SJCRH30 (cell line): ENCODE measurements around the gene PTGES3L. TPM values are rescaled to one million over a fixed set of nuclear protein-coding genes. Genes with fewer than 3 reads are reported as not detected.
"Not testable (repeated sequence)": the region's sequence is repeated elsewhere in the genome, so short reads cannot be mapped to it uniquely, and the experiment has no call there.

Experiments used
- DNase-seq, 2 experiments: peaks; one replicate each; pipeline ENCODE4 v3.0.0-alpha.2; 2015 to 2020
- H3K27ac ChIP-seq: fragments of 250-450 bp; sonication (Bioruptor Pico); 2 replicates; pipeline ENCODE4 v1.5.1; 2020; ENCODE audit warnings: mild to moderate bottlenecking, moderate library complexity
- H3K27me3 ChIP-seq: fragments of 250-450 bp; sonication (Bioruptor Pico); 2 replicates; pipeline ENCODE4 v1.5.1; 2020; ENCODE audit warnings: mild to moderate bottlenecking, moderate library complexity
- H3K36me3 ChIP-seq: fragments of 250-450 bp; sonication (Bioruptor Pico); 2 replicates; pipeline ENCODE4 v1.5.1; 2020; ENCODE audit warnings: mild to moderate bottlenecking, moderate library complexity
- H3K4me1 ChIP-seq: fragments of 250-450 bp; sonication (Bioruptor Pico); 2 replicates; pipeline ENCODE4 v1.5.1; 2020; ENCODE audit warnings: mild to moderate bottlenecking, moderate library complexity
- H3K4me3 ChIP-seq: fragments of 250-450 bp; sonication (Bioruptor Pico); 2 replicates; pipeline ENCODE4 v1.5.1; 2020; ENCODE audit warnings: mild to moderate bottlenecking, moderate library complexity
- H3K9me3 ChIP-seq: fragments of 250-450 bp; sonication (Bioruptor Pico); replicated peaks from 2 replicates; pipeline ENCODE4 v1.5.1; 2020; ENCODE audit warnings: mild to moderate bottlenecking, moderate library complexity
- total RNA-seq: library from RNA; depleted of rRNA; stranded (reverse); fragments of >200 nt; shearing (Covaris generic); gene quantifications from 2 replicates; pipeline ENCODE4 v1.2.3, GENCODE V29; 2014; rRNA removed

PTGES3L gene
- total RNA-seq, 1 experiment from 2014 or later: 5.5 TPM

- H3K27me3 ChIP-seq: peaks cover 18% of the 10 kb centered on the region
Observed at GRCh38 chr17:42923472-42923871, 56.4 kb downstream of the PTGES3L start.

GRCh38 chr17:42922294-42922693, 57.6 kb downstream of the PTGES3L start:
- Histone ChIP-seq H3K27me3 (peaks cover 18% of the 10 kb centered on the region), H3K27ac (no peak overlapping the region), H3K9me3 (no peaks in the 10 kb centered on the region), H3K4me1 (no peaks in the 10 kb centered on the region), H3K36me3 (no peaks in the 10 kb centered on the region), H3K4me3 (no peak overlapping the region)
- no peak for DNase-seq

More at GRCh38 chr17:42923472-42923871, 56.4 kb downstream of the PTGES3L start:
- not testable (repeated sequence) for H3K4me3 ChIP-seq, DNase-seq, H3K36me3 ChIP-seq, H3K9me3 ChIP-seq, H3K27ac ChIP-seq, H3K4me1 ChIP-seq

GRCh38 chr17:42920922-42921321, 59.0 kb downstream of the PTGES3L start:
- Histone ChIP-seq H3K9me3 (no peaks in the 10 kb centered on the region), H3K27me3 (peaks cover 18% of the 10 kb centered on the region), H3K27ac (no peak overlapping the region), H3K36me3 (no peaks in the 10 kb centered on the region), H3K4me1 (no peaks in the 10 kb centered on the region), H3K4me3 (no peak overlapping the region)
- no peak for DNase-seq

GRCh38 chr17:42920106-42920900, 59.6 kb downstream of the PTGES3L start:
- Histone ChIP-seq H3K27me3 (peaks cover 18% of the 10 kb centered on the region), H3K9me3 (no peaks in the 10 kb centered on the region), H3K36me3 (no peaks in the 10 kb centered on the region), H3K4me3 (no peak overlapping the region), H3K4me1 (no peaks in the 10 kb centered on the region), H3K27ac (no peak overlapping the region)
- no peak for DNase-seq

GRCh38 chr17:42919522-42920077, 60.3 kb downstream of the PTGES3L start:
- H3K4me1 ChIP-seq, H3K36me3 ChIP-seq, H3K27ac ChIP-seq, H3K9me3 ChIP-seq, H3K4me3 ChIP-seq, DNase-seq: not testable (repeated sequence)
- H3K27me3 ChIP-seq: peaks cover 18% of the 10 kb centered on the region

GRCh38 chr17:42918902-42919521, 60.9 kb downstream of the PTGES3L start:
- no peaks in the 10 kb centered on the region for H3K9me3 ChIP-seq
- H3K27me3 ChIP-seq: peaks cover 18% of the 10 kb centered on the region
- no peaks in the 10 kb centered on the region for H3K36me3 ChIP-seq
- H3K4me3 ChIP-seq: no peak overlapping the region
- no peak for DNase-seq
- H3K4me1 ChIP-seq: no peaks in the 10 kb centered on the region
- H3K27ac ChIP-seq: no peak overlapping the region

Other genes starting within 250 kb of the PTGES3L start
- gene EZH1, start 235.0 kb downstream of the PTGES3L start, total RNA-seq: 17.3 and 27.0 TPM in 2 replicates
- gene RAMP2, start 218.9 kb downstream of the PTGES3L start, total RNA-seq: not detected in 2 replicates
- gene VPS25, start 206.6 kb downstream of the PTGES3L start, total RNA-seq: 71.0 and 79.3 TPM in 2 replicates
- 0.18 and 0.32 TPM in 2 replicates for gene WNK4, start 199.5 kb downstream of the PTGES3L start, total RNA-seq
- gene COA3, start 181.4 kb downstream of the PTGES3L start, total RNA-seq: 105 and 107 TPM in 2 replicates
- gene CNTD1, start 181.2 kb downstream of the PTGES3L start, total RNA-seq: 0.10 TPM in 2 replicates
- 62.1 and 62.9 TPM in 2 replicates for gene BECN1, start 155.8 kb downstream of the PTGES3L start, total RNA-seq
- gene PSME3, start 146.7 kb downstream of the PTGES3L start, total RNA-seq: 142 and 145 TPM in 2 replicates
- 0.86 and 1.1 TPM in 2 replicates for gene AOC2, start 135.5 kb downstream of the PTGES3L start, total RNA-seq
- gene AOC3, start 128.9 kb downstream of the PTGES3L start, total RNA-seq: 0.30 and 0.34 TPM in 2 replicates
- gene G6PC1, start 79.3 kb downstream of the PTGES3L start, total RNA-seq: not detected in 2 replicates
- gene AARSD1, start 15.6 kb downstream of the PTGES3L start, total RNA-seq: 21.9 and 29.4 TPM in 2 replicates
- gene RUNDC1, start 485 bp upstream of the PTGES3L start, total RNA-seq: 10.8 and 11.9 TPM in 2 replicates
- gene RPL27, start 18.3 kb upstream of the PTGES3L start, total RNA-seq: 3,033 and 3,236 TPM in 2 replicates
- 0.33 TPM in 1 of 2 replicates, not detected in the other for gene IFI35, start 26.7 kb upstream of the PTGES3L start, total RNA-seq
- gene VAT1, start 42.3 kb upstream of the PTGES3L start, total RNA-seq: 32.5 and 34.9 TPM in 2 replicates
- gene RND2, start 45.2 kb upstream of the PTGES3L start, total RNA-seq: 0.68 and 0.79 TPM in 2 replicates
- gene BRCA1, start 145.3 kb upstream of the PTGES3L start, total RNA-seq: 60.1 and 65.3 TPM in 2 replicates
- gene NBR1, start 191.1 kb upstream of the PTGES3L start, total RNA-seq: 36.8 and 40.3 TPM in 2 replicates
- 0.63 and 2.0 TPM in 2 replicates for gene TMEM106A, start 231.8 kb upstream of the PTGES3L start, total RNA-seq
- gene CCDC200, start 248.5 kb upstream of the PTGES3L start, total RNA-seq: not detected in 2 replicates